Ramos (cell line): ENCODE measurements around the gene NPW.

Source experiments
- in situ Hi-C: fragments of 300-500 bp; cut with MboI; formaldehyde crosslinking; loops from one replicate; pipeline ENCODE4 v1.14.3; 2022; ENCODE audit warnings: low sequenced_read_pairs; ENCODE audit not compliant: unreplicated experiment

NPW gene

DNA sequence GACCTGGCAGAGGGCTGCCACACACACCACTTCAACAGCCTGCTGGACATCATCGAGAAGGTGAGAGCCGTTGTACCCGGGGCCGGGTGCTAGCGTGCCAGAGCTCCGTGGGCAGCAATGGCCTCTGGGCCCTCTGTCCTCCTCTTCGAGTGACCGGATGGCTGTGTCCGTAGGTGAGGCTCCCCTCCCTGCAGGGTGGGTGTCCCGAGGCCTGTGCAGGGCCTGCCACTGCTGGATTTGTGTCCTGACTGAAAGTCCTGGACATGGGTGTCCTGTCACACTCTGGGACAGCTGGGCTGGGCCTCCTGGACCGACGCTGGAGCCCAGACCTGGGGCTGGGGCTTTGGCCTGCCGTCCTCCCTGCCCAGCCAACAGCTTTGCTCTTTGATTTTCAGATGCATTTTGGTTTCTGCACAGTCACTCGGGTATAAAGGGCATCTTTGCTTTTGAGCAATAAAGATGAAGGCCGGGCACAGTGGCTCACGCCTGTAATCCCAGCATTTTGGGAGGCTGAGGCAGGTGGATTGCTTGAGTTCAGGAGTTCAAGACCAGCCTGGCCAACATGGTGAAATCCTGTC lies 44.9 kb downstream of the NPW start:
- in situ Hi-C loops = no loop called here

- in situ Hi-C loops = no loop called here
Measured at GRCh38 chr16:2066139-2066538, 46.6 kb downstream of the NPW start.
